Measurements from ENCODE around the gene EFCAB6. TPM values are rescaled to one million over a fixed set of nuclear protein-coding genes. Genes with fewer than 3 reads are reported as not detected.

The EFCAB6 gene
- total RNA-seq, 1 donor, result 2.7 TPM

DNA sequence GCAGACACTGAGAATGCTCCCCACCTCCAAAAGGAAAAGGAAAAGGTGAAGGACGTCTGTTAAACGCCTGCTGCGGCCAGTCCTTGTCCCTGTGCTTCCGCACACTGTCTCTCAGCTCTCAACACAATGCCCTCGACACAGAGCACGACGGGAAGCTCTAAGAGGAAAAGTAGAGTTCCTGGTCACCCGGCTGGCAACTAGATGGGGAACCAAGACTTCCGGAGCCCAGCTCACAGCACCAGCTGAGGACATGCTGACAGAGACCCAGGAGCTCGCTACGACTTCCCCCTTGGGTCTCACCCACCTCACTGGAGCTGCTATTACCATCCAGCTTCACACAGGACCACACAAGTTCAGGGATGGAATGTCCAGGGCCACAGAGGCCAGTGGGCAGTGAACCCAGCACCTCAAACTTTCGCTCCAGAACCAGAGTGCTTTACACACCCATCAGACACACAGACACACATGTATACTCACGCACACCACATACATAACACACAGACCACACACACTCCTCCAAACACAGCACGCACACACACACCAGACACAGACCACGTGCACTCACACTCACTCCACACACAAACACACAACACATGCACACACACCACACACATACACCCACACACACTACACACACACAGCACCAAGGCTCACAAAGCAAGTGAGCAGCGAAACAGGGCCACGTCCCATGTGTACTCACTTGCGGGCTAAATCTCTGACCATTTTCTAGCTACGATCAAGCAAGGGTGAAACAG lies 40.6 kb upstream of the EFCAB6 start:
- TF ChIP-seq, protein P1, sequence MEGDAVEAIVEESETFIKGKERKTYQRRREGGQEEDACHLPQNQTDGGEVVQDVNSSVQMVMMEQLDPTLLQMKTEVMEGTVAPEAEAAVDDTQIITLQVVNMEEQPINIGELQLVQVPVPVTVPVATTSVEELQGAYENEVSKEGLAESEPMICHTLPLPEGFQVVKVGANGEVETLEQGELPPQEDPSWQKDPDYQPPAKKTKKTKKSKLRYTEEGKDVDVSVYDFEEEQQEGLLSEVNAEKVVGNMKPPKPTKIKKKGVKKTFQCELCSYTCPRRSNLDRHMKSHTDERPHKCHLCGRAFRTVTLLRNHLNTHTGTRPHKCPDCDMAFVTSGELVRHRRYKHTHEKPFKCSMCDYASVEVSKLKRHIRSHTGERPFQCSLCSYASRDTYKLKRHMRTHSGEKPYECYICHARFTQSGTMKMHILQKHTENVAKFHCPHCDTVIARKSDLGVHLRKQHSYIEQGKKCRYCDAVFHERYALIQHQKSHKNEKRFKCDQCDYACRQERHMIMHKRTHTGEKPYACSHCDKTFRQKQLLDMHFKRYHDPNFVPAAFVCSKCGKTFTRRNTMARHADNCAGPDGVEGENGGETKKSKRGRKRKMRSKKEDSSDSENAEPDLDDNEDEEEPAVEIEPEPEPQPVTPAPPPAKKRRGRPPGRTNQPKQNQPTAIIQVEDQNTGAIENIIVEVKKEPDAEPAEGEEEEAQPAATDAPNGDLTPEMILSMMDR (IDR thresholded peaks at IDR 0.05; ENCODE audit: insufficient read depth, low read length), result no peak
- no peak for DNase-seq (ENCODE audit: low read depth)
- no peak overlapping the region for H3K4me3 ChIP-seq (ENCODE audit: low read depth, low read length)

DNA sequence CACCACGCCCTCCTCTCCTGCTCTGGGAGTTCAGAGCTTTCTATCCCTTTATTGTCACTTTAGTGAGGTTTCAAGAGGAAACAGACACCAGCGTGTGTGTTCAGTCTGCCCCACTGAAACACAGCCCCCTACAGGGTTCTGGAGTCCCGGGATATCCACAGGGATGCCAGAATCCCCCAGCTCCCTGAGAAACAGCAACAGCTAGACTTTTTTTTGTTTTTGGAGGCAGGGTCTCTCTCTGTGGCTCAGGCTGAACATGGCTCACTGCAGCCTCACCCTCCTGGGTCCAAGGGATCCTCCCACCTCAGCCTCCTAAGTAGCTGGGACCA lies 39.8 kb upstream of the EFCAB6 start:
- TF ChIP-seq, protein P1 (IDR thresholded peaks at IDR 0.05; ENCODE audit: insufficient read depth, low read length), result no peak
- no peak overlapping the region for H3K4me3 ChIP-seq (ENCODE audit: low read depth, low read length)
- DNase-seq (ENCODE audit: low read depth), result no peak

DNA sequence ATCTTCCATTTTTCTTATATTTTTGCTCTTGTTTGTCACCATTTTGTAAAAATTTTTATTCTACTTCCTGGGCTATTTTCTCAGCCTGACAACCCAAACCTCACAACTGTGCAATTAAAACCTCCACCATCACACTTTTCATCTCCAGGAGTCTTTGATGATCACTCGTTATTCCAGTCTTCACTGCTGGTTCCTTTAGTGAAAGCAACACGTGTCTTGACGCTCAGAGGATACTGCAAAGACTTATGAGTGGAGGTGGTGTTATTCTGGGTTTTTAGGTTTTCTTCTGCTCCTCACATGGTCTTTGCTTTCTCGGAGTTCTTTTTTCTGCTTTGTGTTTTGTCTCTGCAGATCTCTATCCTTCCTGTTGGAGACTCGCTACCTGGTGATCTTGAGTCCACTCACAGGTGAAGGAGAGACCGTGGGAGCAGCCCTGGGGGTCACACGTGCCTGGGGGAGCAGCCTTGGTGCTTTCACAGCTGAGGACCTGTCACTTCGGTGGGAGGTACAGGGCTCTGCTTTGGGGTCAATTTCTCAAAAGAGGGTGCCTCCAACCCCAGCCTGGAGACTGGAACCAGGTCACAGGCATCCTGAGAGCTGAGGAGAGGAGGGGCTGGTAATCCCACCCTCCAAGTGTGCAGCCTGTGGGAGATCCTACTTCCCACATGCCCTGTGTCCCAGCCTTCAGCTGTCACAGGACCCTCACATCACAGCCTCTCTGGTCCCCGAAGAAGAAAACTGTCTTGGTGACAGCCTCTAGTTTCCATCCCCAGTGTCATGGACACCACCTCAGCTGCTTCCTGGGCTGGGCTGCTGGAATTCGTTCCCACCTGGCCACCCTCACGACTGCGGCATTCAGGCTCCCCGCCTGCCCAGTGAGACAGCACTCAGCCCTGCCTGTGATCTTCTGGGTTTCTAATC lies 39.2 kb upstream of the EFCAB6 start:
- H3K4me3 ChIP-seq (ENCODE audit: low read depth, low read length), result no peak overlapping the region
- TF ChIP-seq, protein P1 (IDR thresholded peaks at IDR 0.05; ENCODE audit: insufficient read depth, low read length), result no peak
- no peak for DNase-seq (ENCODE audit: low read depth)

DNA sequence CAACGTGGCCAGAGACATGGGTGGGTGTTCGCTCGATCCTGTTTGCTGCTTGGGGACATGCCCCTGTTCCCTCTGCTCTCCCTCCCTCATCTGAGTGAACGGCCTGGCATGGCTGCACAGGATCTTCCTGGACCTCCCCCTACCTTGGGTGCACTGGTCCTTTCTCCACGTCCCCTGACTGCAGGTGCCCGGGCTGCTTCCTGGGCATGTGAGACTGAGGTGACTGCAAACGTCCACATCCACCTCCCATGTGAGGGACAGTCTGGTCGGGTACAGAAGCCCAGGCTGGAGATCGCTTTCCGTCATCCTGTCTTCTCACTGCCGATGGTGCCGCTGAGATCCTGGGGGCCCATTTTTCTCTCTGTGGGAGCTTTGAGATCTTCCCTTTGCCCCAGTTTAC lies 38.4 kb upstream of the EFCAB6 start:
- H3K4me3 ChIP-seq (ENCODE audit: low read depth, low read length), result no peak overlapping the region
- DNase-seq (ENCODE audit: low read depth), result no peak
- TF ChIP-seq, protein P1 (IDR thresholded peaks at IDR 0.05; ENCODE audit: insufficient read depth, low read length), result no peak

DNA sequence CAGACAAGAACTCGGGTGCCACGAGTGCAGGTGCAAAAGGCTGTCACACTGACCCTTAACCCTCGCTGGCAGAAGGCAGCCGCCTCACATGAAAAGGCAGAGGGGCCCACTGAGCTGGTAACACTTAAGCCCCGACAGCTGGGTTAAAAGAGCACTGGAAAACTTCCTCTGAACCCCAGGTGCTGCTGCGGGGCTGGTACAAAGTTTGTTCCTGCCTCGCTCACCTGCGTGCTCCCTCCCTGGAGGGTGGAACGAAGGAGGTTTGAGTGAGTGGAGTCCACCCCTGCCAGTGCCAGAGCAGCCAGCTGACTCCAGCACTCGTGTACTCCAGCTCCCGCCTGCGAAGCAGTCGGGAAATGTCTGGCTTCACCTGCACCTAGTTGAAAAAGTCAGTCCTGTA lies 37.6 kb upstream of the EFCAB6 start:
- DNase-seq (ENCODE audit: low read depth), result no peak
- H3K4me3 ChIP-seq (ENCODE audit: low read depth, low read length), result no peak overlapping the region
- TF ChIP-seq, protein P1 (IDR thresholded peaks at IDR 0.05; ENCODE audit: insufficient read depth, low read length), result no peak

DNA sequence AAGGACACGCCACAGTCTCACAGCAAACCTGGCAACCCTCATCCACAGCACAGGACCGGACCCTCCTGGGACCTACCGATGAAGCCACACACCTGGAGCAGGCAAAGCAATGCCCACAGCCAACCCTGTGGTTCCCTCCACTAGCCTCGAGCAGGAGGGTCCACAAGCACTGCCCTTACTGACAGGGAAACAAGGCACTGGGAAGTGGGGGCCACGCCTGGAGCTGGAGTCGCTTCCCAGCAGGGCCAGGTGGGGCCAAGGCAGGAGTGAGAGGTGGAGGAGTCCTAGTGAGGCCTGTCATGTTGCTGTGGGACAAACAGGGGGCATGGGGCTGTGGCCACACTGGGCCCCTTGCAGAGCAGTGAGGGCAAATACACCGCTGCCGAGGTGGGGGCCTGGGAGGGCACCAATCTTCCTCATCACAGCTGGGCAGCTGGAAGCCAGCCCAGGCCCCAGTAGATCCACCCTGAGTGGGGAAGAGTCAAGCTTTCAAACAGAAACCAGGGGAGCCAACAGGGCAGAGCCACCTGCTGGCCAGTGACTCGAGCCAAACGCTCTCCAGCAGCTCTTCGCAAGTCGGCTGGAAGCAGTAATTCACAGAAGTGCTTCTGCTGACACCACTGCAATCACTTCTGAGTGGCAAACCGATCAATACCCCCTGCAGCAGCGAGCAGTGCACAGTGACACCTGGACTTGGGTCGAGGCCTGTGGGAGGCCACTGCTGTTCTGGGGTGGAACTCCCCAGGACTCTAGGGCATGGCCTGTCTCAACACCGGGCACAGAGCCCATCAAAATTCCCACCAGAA lies 36.5 kb upstream of the EFCAB6 start:
- TF ChIP-seq, protein P1 (IDR thresholded peaks at IDR 0.05; ENCODE audit: insufficient read depth, low read length), result peak; percentile 52
- peak; percentile 47 for DNase-seq (ENCODE audit: low read depth)

More for the DNA sequence above, 36.5 kb upstream of the EFCAB6 start:
- no peak overlapping the region for H3K4me3 ChIP-seq (ENCODE audit: low read depth, low read length)
